ENCODE data around the gene MDP1. TPM values are rescaled to one million over a fixed set of nuclear protein-coding genes. Genes with fewer than 3 reads are reported as not detected.

MDP1 gene
- total RNA-seq, 2 donors from 2014 or later: 21.0 to 25.0 TPM

DNA sequence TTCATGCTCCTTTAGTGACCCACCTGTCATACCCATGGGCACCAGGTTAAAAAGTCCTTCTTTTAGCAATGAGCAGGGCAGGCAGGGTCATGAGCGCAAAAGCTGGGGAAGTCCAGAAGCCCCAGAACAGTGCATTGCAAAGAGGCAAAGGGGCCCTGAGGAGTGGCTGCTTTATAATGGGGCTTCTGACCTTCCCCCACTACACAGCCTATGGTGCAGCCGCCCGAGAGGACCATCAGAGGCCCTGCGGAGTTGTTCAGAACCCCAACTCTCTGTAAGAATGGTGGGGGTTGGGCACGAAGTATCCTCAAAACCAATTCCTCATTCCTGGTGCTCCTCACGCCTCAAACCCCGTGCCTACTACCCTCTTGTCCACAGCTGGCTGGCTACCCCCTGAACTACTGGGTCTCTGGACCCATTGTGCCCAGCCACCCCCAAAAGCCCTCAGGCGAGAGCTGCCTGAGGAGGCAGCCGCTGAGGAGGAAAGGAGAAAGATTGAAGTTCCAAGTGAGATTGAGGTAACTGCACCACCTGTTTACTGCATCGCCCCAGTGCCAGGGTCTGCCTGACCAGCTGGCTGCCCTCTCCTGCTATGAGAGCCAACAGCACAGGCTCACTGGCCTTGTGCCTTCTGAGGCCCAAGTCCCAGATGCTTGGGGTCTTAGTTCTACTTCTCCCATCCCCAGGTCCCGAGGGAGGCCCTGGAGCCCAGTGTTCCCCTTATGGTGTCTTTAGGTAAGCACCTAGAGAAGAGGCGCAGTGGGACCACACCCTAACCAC lies 37.3 kb downstream of the MDP1 start:
- H3K4me1 ChIP-seq (ENCODE audit: control insufficient read depth, insufficient read depth, low read length): no peaks in the 10 kb centered on the region
- TF ChIP-seq, protein P1, sequence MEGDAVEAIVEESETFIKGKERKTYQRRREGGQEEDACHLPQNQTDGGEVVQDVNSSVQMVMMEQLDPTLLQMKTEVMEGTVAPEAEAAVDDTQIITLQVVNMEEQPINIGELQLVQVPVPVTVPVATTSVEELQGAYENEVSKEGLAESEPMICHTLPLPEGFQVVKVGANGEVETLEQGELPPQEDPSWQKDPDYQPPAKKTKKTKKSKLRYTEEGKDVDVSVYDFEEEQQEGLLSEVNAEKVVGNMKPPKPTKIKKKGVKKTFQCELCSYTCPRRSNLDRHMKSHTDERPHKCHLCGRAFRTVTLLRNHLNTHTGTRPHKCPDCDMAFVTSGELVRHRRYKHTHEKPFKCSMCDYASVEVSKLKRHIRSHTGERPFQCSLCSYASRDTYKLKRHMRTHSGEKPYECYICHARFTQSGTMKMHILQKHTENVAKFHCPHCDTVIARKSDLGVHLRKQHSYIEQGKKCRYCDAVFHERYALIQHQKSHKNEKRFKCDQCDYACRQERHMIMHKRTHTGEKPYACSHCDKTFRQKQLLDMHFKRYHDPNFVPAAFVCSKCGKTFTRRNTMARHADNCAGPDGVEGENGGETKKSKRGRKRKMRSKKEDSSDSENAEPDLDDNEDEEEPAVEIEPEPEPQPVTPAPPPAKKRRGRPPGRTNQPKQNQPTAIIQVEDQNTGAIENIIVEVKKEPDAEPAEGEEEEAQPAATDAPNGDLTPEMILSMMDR (conservative IDR thresholded peaks at IDR 0.05): no peak
- Mint-ChIP-seq H3K27ac (no peak overlapping the region), H3K9me3 (no peaks in the 10 kb centered on the region), H3K27me3 (ENCODE audit: insufficient read depth) (no peaks in the 10 kb centered on the region), H3K4me3 (no peak overlapping the region), H3K4me1 (no peaks in the 10 kb centered on the region), H3K36me3 (ENCODE audit: low read depth) (peaks cover 59% of the 10 kb centered on the region)
- H3K27me3 ChIP-seq (ENCODE audit: control insufficient read depth, insufficient read depth, low read length, poor library complexity, severe bottlenecking): no peaks in the 10 kb centered on the region
- H3K4me3 ChIP-seq (ENCODE audit: low read length): no peak overlapping the region
- no peak overlapping the region for H3K9ac ChIP-seq (ENCODE audit: extremely low read depth, low read length, poor library complexity, severe bottlenecking)
- H3K36me3 ChIP-seq (ENCODE audit: control insufficient read depth, insufficient read depth, low read length): peaks cover 44% of the 10 kb centered on the region
- no peaks in the 10 kb centered on the region for H3K9me3 ChIP-seq (ENCODE audit: control insufficient read depth, low read length)
- WGBS, 2 experiments (ENCODE audit: insufficient coverage in 1 of 2, insufficient read length in 1 of 2): 92 to 94% methylated on average over 4 to 12 of the region's 12 CpGs
- no peak overlapping the region for H3K27ac ChIP-seq (ENCODE audit: low read depth, low read length)
- DNase-seq: no peak

DNA sequence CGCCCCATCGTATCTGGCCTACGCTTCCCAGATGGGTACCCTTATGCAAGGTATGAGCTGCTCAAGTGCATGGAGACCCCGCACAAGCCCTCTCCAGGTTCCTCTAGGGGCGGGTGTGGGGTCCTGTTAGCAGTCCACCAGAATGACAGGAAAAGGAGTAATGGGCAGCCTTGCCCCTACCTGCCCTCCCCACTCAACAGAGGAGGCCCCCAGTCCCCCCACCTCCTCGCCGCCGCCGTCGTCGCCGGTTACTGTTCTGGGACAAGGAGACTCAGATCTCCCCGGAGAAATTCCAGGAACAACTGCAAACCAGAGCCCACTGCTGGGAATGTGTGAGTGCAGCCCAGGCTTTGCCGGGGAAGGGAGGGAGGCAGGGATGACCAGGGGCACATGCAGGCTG lies 38.0 kb downstream of the MDP1 start:
- no peak overlapping the region for H3K9ac ChIP-seq (ENCODE audit: extremely low read depth, low read length, poor library complexity, severe bottlenecking)
- peaks cover 37% of the 10 kb centered on the region for H3K36me3 ChIP-seq (ENCODE audit: control insufficient read depth, insufficient read depth, low read length)
- H3K27me3 ChIP-seq (ENCODE audit: control insufficient read depth, insufficient read depth, low read length, poor library complexity, severe bottlenecking): no peaks in the 10 kb centered on the region
- no peaks in the 10 kb centered on the region for H3K4me1 ChIP-seq (ENCODE audit: control insufficient read depth, insufficient read depth, low read length)
- no peak overlapping the region for H3K27ac ChIP-seq (ENCODE audit: low read depth, low read length)
- Mint-ChIP-seq H3K27me3 (ENCODE audit: insufficient read depth) (no peaks in the 10 kb centered on the region), H3K4me3 (no peak overlapping the region), H3K27ac (no peak overlapping the region), H3K4me1 (no peaks in the 10 kb centered on the region), H3K36me3 (ENCODE audit: low read depth) (peaks cover 58% of the 10 kb centered on the region), H3K9me3 (no peaks in the 10 kb centered on the region)
- no peaks in the 10 kb centered on the region for H3K9me3 ChIP-seq (ENCODE audit: control insufficient read depth, low read length)
- H3K4me3 ChIP-seq (ENCODE audit: low read length): no peak overlapping the region
- DNase-seq: no peak
- TF ChIP-seq, protein P1 (conservative IDR thresholded peaks at IDR 0.05): no peak
- WGBS, 2 experiments (ENCODE audit: insufficient coverage in 1 of 2, insufficient read length in 1 of 2): 95 to 100% methylated on average over 3 to 13 of the region's 14 CpGs

DNA sequence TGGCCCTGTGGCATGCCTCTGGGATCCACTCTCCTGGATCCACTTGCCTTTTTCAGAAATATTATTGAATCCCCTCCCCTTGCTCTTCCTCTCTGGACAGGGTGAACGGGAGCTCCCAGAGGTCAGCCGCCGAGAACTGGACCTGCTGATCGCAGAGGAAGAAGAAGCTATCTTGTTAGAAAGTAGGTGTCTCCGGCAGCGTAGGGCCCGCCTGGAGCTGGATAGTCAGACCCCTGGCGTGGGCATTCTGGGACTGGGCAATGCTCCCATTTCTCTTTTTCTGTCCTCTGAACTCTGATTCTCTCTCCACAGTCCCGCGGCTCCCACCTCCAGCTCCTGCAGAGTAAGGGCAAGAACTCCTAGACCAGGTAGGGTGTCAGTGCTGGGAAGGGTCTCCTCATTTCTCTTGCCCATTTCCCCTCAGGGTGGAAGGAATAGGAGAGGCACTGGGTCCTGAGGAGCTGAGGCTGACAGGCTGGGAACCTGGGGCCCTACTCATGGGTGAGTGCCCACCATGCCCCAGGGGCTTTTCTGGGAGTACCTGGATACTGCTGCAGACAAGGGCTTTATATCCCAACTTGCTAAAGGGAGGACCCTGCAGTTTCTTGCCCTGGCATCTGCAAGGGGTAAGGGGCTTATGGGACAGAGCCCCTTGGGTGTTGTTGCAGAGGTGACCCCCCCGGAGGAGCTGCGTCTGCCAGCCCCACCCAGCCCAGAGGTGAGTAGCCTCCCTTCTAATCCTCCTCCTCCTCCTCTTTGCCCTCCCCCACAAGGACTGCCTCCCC lies 38.6 kb downstream of the MDP1 start:
- Histone ChIP-seq H3K4me3 (ENCODE audit: low read length) (no peak overlapping the region), H3K27ac (ENCODE audit: low read depth, low read length) (no peak overlapping the region), H3K9me3 (ENCODE audit: control insufficient read depth, low read length) (no peaks in the 10 kb centered on the region), H3K27me3 (ENCODE audit: control insufficient read depth, insufficient read depth, low read length, poor library complexity, severe bottlenecking) (no peaks in the 10 kb centered on the region), H3K36me3 (ENCODE audit: control insufficient read depth, insufficient read depth, low read length) (peaks cover 35% of the 10 kb centered on the region), H3K9ac (ENCODE audit: extremely low read depth, low read length, poor library complexity, severe bottlenecking) (no peak overlapping the region), H3K4me1 (ENCODE audit: control insufficient read depth, insufficient read depth, low read length) (no peaks in the 10 kb centered on the region)
- DNase-seq: no peak
- TF ChIP-seq, protein P1 (conservative IDR thresholded peaks at IDR 0.05): no peak
- Mint-ChIP-seq H3K27ac (peak overlapping the region; percentile 19), H3K4me3 (no peak overlapping the region), H3K4me1 (no peaks in the 10 kb centered on the region), H3K9me3 (no peaks in the 10 kb centered on the region), H3K36me3 (ENCODE audit: low read depth) (peaks cover 54% of the 10 kb centered on the region), H3K27me3 (ENCODE audit: insufficient read depth) (no peaks in the 10 kb centered on the region)
- 94 to 98% methylated on average over 7 to 12 of the region's 12 CpGs for WGBS, 2 experiments (ENCODE audit: insufficient coverage in 1 of 2, insufficient read length in 1 of 2)

Measured in endodermal cell (in vitro differentiated cells).